Renal pelvis (tissue), 4 donors: ENCODE measurements around the gene BHLHE41. TPM values are rescaled to one million over a fixed set of nuclear protein-coding genes. Genes with fewer than 3 reads are reported as not detected.

Source experiments
- DNase-seq: peaks from one replicate; pipeline ENCODE4 v3.0.0-alpha.2; 2013
- polyA plus RNA-seq, 3 donors: library from polyadenylated mRNA; unstranded; fragments of 120-200 nt; gene quantifications; one replicate each; pipeline ENCODE4 v1.2.1, GENCODE V29; 2013; ENCODE audit not compliant: insufficient read length in 3 of 3

BHLHE41 gene
- polyA plus RNA-seq, 3 donors, result 2.0 to 3.1 (median 2.1) TPM

GRCh38 chr12:26116829-26117715 lies 7.8 kb downstream of the BHLHE41 start:
- no peak for DNase-seq

GRCh38 chr12:26114720-26115401 lies 10.0 kb downstream of the BHLHE41 start:
- no peak for DNase-seq

DNA sequence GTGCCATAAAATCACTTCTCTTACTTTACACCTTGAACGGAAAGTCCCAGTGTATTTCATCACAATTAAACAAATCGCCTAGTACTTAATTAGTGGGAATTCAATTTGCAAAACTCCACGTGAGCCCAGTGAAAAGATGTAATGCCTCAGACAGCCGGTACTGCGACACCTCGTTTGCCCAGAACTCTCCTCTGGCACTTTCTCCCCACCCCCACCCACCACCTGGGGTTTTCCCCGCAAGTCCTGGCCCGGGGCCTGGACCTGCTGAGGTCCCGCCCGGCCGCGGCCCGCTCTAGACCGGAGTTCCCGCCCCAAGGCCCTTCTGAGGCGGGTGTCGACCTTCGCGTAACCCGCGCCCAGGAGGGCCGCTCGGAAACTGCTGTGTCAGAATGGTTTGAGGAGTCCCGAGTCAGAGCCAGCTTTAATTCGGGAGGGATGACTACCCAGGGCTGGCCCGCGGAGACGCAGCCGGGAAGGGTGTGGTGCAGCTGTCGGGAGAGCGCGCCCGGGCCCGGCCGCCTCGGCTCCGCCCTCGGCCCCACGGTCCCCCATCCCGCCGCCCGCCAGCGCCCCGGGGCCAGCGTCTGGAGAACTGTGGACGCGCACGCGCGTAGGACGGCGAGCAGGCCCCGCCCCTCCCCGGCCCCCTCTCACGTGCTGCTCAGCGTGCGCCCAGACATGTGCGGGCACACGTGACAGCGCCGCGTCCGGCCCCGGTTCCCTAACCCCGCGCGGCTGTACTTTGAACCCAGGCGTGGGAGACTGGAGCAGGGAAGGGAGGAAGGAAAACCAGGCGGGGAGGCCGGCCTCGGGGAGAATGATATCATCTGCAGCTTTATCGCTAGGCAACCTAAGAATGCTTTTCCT lies 10.8 kb downstream of the BHLHE41 start:
- DNase-seq, result peak; percentile 91

- no peak for DNase-seq
Observed at GRCh38 chr12:26113181-26113654, 11.6 kb downstream of the BHLHE41 start.

- DNase-seq, result no peak
Observed at GRCh38 chr12:26112703-26113147, 12.1 kb downstream of the BHLHE41 start.

DNA sequence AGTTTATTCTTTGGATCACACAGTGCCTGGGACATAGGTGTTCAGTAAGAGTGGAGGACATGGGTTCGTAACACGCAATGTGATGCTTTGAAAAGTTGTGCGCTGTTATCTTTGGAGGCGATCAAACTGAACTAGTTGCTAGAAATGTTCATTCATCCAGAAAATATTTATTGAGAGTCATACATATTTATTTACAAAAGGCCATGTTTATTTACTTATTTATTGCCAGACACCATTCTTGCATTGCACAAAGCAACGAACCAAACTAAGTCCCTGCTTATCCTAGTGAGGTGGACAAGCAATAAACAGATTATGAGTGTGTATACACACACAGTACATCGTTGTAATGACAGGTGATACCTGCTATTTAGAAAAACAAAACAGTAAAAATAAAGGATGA lies 12.6 kb downstream of the BHLHE41 start:
- no peak for DNase-seq

DNA sequence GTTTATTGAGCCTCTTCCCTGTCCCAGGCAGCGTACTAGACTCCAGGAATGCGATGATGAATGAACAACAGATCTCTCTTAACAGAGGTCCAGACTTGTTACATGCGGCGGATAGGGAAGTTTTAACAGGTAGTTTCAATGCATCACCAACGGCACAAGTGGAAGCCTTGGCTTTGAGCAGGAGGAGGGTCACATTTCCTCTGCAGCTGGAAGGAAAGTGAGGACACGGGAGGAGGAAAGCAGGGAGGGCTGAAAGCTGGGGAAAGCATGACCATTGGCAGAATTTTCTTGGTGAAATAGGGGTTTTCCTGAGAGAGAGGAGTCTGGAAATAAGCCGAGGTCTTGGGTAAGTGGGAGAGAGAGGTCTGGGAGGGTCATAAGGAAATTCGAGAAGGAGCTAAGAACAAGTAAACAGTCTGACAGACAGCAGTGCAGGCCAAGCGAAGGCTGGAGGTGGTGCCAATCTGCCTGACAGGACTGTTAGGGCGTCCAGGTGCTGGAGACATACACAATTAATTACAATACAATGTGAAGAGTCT lies 15.4 kb downstream of the BHLHE41 start:
- DNase-seq, result peak; percentile 39

- no peak for DNase-seq
Observed at GRCh38 chr12:26108915-26109314, 15.9 kb downstream of the BHLHE41 start.

- DNase-seq, result no peak
Observed at GRCh38 chr12:26106347-26106746, 18.5 kb downstream of the BHLHE41 start.

- DNase-seq, result no peak
Observed at GRCh38 chr12:26102953-26103352, 21.9 kb downstream of the BHLHE41 start.

GRCh38 chr12:26101763-26102162 lies 23.1 kb downstream of the BHLHE41 start:
- no peak for DNase-seq

DNA sequence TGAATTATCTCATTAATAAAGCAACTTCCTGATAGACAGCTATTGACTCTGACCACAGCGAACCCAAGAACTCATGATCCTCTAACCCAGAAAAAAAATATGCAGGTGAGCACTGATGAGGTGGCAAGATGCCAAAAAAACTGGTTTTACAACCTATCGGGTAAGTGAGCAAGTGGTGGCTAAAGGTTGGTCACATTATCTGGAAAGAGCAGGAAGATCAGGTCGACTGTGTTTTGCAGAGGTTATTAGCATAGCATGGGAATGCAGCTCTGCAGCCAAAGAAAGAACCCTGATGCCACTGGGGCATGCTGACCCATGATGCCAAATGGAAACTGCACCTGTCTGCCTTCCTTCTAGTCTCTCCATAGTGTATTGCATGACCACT lies 23.5 kb downstream of the BHLHE41 start:
- DNase-seq, result peak; percentile 47

DNA sequence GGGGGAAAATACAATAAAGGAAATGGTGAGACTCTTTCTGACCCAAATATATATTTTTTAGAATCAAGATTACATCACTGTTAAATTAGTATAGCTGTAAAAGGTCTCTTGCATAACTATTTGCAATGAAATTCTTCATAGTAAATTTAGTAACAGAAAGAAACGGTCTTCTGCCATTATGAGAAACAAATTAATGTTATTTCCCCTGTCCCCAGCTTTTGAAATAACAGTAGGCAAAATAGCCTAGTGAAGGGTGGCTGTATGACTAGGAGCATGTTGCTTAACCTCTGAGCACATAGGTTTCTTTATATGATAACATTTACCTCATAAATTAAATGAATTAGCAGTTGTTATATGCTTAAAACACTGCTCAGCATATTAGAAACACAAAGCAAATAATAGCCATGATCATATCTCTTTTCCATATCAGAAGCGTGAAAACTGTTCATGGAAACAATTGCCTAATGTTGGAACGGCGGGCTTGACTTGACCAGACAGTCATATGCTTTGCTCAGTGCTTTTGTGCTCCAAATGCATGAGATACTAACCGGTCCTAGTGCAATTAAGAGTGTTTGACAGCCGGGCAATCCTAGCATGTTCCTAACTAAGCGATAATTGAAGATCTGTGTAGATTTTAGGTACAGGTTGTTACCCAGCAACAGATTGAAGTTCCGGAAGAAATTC lies 24.0 kb downstream of the BHLHE41 start:
- no peak for DNase-seq

DNA sequence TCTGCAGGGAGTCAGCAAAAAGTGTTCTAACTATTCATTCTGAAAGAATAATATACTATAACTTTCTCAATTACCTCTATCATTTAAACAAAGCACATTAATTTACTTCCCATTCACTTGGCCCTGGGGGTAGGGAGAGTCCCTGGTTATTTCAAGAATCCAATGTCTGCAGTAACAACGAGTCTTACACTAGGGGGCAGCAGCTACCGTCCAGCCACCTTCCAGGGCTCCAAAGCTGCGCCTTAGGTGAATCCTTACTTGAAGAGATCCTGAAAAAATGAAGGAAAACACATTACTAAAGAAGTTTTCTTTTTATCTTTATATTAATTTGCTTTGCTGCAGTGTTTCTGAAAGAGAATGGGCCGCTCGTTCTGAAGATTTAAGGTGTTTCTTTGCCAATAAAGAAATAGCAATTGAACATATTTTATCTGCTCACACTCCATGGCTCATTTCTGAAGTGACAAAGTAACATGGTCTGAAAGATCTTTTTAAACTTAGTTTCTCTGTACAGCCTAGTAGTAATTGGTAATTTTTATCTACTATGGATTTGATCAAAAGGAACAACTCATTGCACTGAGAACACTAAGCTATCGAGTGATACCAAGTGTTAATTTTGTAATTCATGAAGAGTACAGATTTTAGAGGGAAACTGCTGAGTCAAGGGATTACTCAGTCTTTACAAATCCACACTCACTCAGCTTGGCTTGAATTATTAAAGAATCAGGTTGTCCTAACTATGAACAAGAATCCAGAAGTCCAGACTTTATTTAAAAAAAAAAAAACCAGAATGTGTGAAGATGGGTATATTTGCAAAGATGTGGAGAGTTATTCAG lies 27.6 kb downstream of the BHLHE41 start:
- DNase-seq, result peak; percentile 67

DNA sequence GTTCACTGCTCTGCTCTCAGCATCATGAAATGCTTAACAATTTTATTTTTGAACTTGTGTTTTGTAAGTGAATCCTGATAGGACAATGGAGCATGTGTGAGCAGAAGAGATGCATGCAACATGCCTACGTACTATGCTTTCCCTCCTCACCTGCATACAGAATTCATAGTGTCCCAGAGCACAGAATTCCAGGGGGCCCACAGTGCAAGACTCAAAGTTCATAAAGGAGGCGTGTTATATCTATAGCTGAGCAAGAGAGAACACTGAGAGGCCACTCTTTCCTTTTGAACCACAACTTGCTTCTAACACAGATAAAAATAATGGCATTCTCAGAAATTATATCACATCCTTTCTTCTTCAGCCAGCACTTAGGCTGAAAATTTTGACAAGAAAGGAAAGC lies 28.8 kb downstream of the BHLHE41 start:
- no peak for DNase-seq

- DNase-seq, result no peak
Observed at GRCh38 chr12:26095186-26095585, 29.7 kb downstream of the BHLHE41 start.

DNA sequence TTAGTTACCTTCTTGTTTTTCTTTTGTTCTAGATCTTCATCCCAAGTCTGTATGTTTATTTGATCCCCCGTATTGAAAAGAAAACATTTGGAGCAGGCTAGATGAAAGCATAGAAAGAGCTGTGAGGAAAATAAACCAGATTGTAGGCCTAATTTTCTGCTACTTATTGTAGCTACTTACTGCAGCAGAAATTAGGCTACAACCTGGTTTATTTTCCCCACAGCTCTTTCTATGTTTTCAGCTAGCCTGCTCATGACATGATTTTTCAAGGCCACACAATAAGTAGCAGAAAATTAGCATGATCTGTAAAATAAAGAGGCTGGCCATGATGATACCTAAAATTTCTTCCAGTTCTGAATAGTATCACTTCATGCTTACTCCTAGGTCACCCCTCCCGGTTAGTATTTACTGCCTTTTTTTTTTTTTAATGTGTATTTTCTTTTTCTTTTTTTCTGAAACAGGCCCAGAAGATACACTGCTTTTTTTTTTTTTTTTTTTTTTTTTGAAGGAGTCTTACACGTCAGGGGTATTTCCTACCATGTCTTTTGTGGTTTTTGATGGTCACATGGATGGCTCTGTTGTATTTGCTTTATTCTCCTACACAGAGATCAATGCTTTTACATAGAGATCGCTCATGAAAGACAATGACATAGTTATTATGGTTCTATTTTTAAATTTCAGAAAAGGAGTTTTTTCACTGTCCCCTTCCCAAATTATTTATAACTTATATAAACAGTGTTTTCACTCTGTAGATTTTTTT lies 32.3 kb downstream of the BHLHE41 start:
- DNase-seq, result no peak

DNA sequence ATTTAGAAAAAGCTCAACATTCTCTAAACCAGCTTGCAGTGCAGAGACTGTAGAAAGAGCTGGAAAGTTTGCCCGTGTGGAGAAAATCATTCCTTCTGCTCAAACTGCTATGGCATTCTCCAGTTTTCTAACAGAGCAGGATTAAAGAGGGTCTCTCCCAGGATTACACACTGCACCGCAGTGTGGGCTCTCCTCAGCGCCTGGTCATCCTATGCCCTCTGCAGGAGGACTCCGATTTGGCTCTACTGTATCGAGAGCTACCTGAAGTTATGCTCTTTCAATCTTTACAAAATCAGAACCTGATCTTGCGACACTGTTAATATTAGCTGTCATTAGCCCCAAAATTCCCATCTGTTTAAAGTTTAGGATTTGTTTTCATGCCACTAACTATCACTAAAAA lies 33.0 kb downstream of the BHLHE41 start:
- no peak for DNase-seq

- no peak for DNase-seq
Observed at GRCh38 chr12:26090836-26091510, 33.9 kb downstream of the BHLHE41 start.
